AG04450 (cell line): ENCODE data around the gene GRIA2. TPM values are rescaled to one million over a fixed set of nuclear protein-coding genes. Genes with fewer than 3 reads are reported as not detected.

Source experiments
- CTCF ChIA-PET: fragments of 300-600, 350-600 bp; formaldehyde crosslinking; extraction: SDS; loops from one replicate; lab custom pipeline; 2022; ENCODE audit warnings: antibody characterized with exemption, inconsistent platforms; lab: Charles Lee
- POLR2A ChIA-PET: fragments of 350-600 bp; formaldehyde crosslinking; extraction: SDS; loops from one replicate; lab custom pipeline; 2021; ENCODE audit warnings: antibody characterized with exemption, inconsistent platforms; lab: Yijun Ruan, JAX
- DNase-seq: peaks from one replicate; pipeline ENCODE4 v3.0.0-alpha.2; 2011; ENCODE audit warnings: low read depth, low spot score
- H3K27ac ChIP-seq: one replicate; pipeline ENCODE4 v1.5.1; 2012; ENCODE audit warnings: low read depth, low read length, control low read depth
- H3K27me3 ChIP-seq: one replicate; pipeline ENCODE4 v1.6.0; 2012; ENCODE audit warnings: low read length; ENCODE audit not compliant: control insufficient read depth, insufficient read depth
- H3K4me3 ChIP-seq: 2 replicates; pipeline ENCODE4 v1.5.1; 2011; ENCODE audit warnings: mild to moderate bottlenecking, low read depth, low read length, control low read depth
- H3K9me3 ChIP-seq: 2 replicates; pipeline ENCODE4 v1.5.1; 2012; ENCODE audit warnings: low read length; ENCODE audit not compliant: control insufficient read depth, insufficient read depth
- CTCF ChIP-seq: IDR thresholded peaks from 2 replicates; pipeline ENCODE4 v1.5.1; 2011; ENCODE audit warnings: low read depth, low read length, control low read depth, inconsistent platforms
- polyA plus RNA-seq: library from polyadenylated mRNA; depleted of rRNA; stranded (reverse); fragments of >200 nt; gene quantifications from 2 replicates; pipeline ENCODE4 v1.2.3, GENCODE V29; 2011

Gene GRIA2
- polyA plus RNA-seq, 1 experiment: not detected

DNA sequence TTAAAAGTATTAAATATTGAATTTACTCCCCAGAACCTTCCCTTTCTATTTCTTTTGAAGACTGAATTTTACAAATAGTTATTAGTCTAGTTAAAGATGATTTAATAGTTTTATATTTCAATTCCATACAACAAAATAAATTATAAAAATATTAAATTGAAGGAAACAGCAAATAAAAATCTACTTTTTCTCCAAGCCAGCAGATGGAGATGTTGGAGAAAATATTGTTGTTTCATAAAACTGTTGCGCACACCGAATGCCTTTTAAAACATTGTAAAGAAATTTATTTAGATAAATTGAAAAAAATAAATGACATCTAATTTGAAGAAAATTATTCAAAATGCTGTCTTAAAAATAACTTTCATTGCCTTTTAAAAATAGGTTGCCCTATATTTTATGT lies 5.5 kb downstream of the GRIA2 start:
- no peaks in the 10 kb centered on the region; the same call in 1 of the 2 replicates for H3K9me3 ChIP-seq
- H3K27me3 ChIP-seq: peaks cover 19% of the 10 kb centered on the region
- ChIA-PET CTCF (no interaction called here), POLR2A (no interaction called here)
- H3K27ac ChIP-seq: no peak overlapping the region
- DNase-seq: no peak
- TF ChIP-seq CTCF: no peak
- H3K4me3 ChIP-seq: no peak overlapping the region

- Histone ChIP-seq H3K4me3 (no peak overlapping the region), H3K27ac (no peak overlapping the region), H3K27me3 (peaks cover 13% of the 10 kb centered on the region), H3K9me3 (no peaks in the 10 kb centered on the region; the same call in 1 of the 2 replicates)
- TF ChIP-seq CTCF: no peak
- POLR2A ChIA-PET: no interaction called here
- CTCF ChIA-PET: no interaction called here
- DNase-seq: no peak
Measured at GRCh38 chr4:157226601-157227000, 6.1 kb downstream of the GRIA2 start.

GRCh38 chr4:157231525-157231924 lies 11.0 kb downstream of the GRIA2 start:
- POLR2A ChIA-PET: no interaction called here
- H3K4me3 ChIP-seq: no peak overlapping the region
- H3K27me3 ChIP-seq: no peaks in the 10 kb centered on the region
- no peak overlapping the region for H3K27ac ChIP-seq
- DNase-seq: no peak
- TF ChIP-seq CTCF: no peak
- H3K9me3 ChIP-seq: no peaks in the 10 kb centered on the region
- CTCF ChIA-PET: no interaction called here

- no peak for TF ChIP-seq CTCF
- ChIA-PET CTCF (no interaction called here), POLR2A (no interaction called here)
- H3K27ac ChIP-seq: no peak overlapping the region
- no peaks in the 10 kb centered on the region for H3K9me3 ChIP-seq
- H3K27me3 ChIP-seq: no peaks in the 10 kb centered on the region
- no peak for DNase-seq
- no peak overlapping the region for H3K4me3 ChIP-seq
Measured at GRCh38 chr4:157242871-157243270, 22.3 kb downstream of the GRIA2 start.

GRCh38 chr4:157244348-157244747 lies 23.8 kb downstream of the GRIA2 start:
- Histone ChIP-seq H3K27me3 (no peaks in the 10 kb centered on the region), H3K27ac (no peak overlapping the region), H3K4me3 (no peak overlapping the region), H3K9me3 (no peaks in the 10 kb centered on the region)
- CTCF ChIA-PET: no interaction called here
- POLR2A ChIA-PET: no interaction called here
- no peak for DNase-seq
- no peak for TF ChIP-seq CTCF
